ENCODE data around the gene SPDYE5.
"Not testable (repeated sequence)": the region's sequence is repeated elsewhere in the genome, so short reads cannot be mapped to it uniquely, and the experiment has no call there.

Gene SPDYE5

DNA sequence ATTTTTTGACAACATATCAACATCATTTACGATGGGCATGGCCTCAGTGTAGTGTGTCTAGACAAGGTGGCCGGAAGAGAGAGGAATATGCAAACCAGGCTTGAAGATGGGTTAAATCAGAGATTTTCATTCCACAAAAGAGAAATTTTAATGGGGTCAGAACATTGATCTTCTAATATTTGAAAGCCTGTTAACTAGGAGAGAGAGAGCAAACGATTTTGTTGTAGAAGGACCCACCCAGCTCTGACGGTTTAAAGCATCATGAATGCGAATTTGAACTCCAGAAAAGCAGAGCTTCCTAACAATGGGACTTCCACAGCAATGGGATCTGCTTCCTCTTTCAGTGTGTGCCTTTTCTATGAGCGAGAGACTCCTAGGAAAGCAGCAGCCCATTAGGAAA lies at the start of gene SPDYE5:
SPDYE5 (plus strand) TSS at position 301 of the 400 bp plus-strand sequence. CDS start 1,728 bp downstream, outside the sequence.
- not testable (repeated sequence) for DNase-seq

DNA sequence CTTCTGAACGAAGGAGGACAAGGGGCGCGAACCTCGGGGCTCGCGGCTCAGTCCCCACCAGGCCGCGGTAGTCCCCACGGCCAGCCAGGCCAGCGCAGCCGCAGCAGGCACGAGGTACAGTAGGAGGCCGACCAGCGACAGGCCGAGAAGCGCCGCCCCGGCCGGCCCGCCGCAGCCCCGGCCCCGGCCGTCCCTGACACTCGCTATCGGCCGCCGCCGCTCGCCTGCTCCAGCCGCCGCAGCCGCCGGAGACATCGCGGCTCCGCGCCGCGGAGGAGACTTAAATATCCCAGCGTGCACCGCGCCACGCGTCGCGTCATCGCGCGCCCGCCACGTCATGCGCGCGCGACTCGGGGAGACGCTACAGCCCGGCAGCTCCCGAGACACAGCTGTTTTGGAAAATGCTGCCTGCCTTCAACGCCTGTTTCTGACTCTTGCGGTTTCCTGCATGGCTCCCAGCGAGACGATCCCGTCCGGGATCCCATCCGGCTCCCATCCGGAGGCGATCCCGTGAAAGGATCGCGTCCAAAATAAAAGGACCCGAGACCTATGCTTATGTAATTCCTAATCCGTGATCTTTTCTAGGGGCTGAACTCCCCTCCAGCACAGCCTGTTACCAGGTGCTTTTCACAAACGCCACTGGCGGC lies 49.5 kb upstream of the SPDYE5 start:
- DNase-seq: peak; percentile 29 to 52

DNA sequence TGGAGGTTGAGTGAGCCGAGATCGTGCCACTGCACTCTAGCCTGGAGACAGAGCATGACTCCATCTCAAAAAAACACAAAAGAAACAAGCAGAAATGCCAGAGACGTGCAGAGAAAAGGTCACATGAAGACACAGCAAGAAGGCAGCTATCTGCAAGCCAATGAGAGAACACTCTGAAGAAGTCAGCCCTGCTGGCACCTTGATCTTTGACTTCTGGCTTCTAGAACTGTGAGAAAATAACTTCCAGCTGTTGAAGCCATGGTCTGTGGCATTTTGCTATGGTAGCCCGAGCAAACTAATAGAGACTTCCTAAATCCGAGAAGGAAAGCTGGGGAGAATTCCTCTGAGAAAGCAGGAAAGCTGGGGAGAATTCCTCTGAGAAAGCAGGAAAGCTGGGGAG lies 42.2 kb upstream of the SPDYE5 start:
- DNase-seq: not testable (repeated sequence)

- peak in 1 of 2 donors; percentile 31 for DNase-seq
These were observed 39.6 kb upstream of the SPDYE5 start for GRCh38 chr7:75452494-75452955.

DNA sequence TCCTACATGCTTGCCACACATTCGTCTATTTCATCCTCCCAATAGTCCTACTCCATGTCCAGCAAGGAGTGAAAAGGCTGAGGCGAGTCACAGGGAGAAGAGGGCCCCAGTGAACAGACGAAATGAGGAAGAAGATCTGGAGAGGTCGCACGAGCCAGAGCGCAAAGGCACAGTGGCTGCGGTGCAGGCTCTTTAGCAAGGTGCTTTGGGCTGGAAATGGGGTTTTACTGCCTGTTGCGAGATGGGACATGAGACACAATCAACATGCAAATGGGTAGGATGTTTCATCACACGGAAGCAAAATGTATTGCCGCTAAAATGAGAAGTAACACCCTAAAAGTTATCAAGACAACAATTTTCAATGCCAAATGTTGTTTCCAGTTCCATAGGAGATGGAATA lies 35.7 kb upstream of the SPDYE5 start:
- peak in 1 of 2 donors; percentile 28 for DNase-seq

- not testable (repeated sequence) for DNase-seq
These were observed 34.1 kb upstream of the SPDYE5 start for GRCh38 chr7:75458034-75458433.

DNA sequence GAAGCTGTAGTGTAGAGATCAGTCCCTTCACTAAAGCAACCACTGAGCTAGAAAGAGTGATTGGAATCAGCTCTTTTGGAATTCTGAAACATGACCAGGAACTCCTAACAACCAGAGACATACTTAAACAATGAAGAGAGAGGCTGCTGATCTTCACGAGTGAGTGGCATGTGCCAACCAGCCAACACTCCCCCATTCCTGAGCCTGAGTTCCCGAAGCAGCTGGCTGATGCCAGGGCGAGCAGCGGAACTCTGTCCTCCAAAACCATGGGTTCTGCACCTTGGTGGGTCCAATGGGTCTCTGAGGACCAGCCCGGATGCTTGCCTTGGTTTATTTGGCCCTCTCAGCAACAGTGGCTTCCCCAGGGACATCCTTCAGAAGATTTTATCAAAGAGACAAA lies 31.6 kb upstream of the SPDYE5 start:
- not testable (repeated sequence) for DNase-seq

DNA sequence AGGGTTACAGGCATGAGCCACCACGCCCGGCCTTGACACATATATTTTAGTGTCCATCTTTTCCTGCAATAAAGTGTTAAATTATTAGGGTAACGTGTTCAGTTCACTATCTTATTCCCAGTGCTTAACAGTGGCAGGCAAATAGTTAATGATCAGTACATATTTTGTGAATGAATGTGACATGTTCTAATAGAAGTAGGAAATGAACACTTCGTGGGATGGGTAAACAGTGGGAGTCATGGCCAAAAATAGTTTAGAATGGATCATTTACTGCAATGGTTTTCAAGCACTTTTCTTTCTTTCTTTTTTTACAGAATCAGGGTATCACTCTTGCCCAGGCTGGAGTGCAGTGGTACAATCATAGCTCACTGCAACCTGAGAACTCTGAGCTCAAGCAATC lies 22.0 kb upstream of the SPDYE5 start:
- not testable (repeated sequence) for DNase-seq

DNA sequence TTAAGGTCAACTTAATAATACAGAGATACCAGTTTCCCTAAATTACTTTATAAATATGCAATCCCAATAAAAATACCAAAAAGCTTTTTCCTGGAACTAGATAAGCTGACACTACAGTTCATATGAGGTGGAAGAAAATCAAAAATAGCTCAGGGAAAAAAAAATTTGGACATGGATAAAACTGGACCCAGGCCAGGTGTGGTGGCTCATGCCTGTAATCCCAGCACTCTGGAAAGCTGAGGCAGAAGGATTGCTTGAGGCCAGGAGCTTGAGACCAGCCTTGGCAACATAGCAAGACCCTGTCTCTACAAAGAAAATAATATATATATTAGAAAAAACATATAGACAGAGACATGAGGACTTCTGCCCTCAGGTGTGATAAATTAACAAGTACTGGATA lies 14.7 kb upstream of the SPDYE5 start:
- DNase-seq: not testable (repeated sequence)

DNA sequence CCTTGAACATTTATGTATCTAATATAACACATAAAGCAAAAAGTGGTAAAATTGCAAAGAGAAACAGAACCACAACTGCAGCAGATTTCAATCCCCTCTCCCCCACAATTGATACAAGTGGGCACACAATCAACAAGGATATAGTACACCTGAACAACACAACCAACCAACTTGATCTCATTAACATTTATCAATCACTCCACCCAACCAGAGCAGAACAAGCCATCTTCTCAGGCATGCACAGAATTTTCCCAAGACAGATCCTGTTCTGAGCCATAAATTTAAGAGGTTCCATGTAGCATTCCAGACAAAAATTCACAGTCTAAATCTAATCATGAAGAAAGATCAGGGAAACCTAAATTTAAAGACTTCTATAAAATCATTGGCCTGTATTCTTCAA lies 11.8 kb upstream of the SPDYE5 start:
- not testable (repeated sequence) for DNase-seq

DNA sequence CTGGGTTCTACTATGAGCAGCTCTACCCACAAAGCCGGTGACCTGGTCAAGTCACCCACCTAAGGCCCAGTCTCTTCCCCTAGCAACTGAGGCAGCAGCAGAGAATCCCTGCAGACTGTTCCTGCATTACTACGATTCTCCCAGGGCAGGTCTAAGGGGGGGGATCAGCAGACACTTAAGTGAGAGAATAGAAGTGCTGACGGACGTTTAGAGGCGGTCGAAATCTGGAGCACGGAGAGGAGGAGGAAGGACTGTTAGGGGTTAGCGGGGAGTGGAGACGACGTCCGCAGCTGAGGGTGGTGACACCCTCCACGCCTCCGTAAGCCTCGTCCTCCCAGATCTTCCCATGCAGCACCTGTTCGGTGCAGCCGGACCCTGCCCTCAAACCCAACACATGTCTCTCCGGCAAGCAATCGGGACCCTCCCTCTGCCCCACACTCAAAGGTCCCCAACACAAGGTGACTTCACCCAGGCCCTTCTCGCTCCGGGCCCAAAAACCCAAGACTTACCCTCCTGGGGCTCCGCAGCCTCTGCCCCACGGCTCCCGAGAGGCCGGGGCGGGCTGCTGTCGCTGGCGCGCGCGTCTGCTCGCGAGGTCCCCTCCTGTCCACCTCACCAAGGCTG lies 6.7 kb upstream of the SPDYE5 start:
- peak in 1 of 2 donors; percentile 6 for DNase-seq

DNA sequence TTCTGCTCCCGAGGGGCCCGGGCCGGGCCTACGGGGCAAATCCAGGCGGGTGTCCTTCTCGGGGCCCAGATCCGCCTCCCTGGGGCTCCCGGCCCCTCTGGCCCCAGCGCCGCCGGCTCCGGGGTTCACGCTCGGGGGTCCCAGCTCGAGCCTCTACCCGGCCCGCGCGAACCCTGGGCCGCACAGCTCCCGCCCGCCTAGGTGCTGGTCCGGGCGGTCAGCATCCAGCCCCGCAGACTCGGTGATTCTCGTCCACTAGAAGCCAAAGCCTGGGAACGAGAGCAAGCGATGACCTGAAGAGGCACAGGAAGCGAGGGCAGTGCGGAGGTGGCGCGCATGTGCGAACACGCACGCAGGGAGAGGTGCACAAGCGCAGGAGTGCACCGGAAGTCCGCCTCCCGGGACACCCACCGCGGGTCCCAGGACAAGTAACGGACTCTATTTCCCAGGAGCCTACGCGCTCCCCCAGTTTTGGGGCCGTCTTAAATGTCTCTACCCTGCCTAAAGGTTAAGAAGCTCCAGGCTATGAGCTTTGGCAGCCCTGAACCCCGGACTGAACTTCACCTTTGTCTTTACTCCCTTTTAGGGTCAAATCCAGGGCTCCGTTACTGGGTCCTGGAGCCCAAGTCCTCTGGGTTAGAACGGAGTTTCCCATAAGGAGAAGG lies 6.0 kb upstream of the SPDYE5 start, which contains the start of gene POM121C:
POM121C (minus strand) TSS at position 321 of the 665 bp plus-strand sequence. CDS start 44,803 bp downstream, outside the sequence.
- DNase-seq: peak; percentile 88 to 89

DNA sequence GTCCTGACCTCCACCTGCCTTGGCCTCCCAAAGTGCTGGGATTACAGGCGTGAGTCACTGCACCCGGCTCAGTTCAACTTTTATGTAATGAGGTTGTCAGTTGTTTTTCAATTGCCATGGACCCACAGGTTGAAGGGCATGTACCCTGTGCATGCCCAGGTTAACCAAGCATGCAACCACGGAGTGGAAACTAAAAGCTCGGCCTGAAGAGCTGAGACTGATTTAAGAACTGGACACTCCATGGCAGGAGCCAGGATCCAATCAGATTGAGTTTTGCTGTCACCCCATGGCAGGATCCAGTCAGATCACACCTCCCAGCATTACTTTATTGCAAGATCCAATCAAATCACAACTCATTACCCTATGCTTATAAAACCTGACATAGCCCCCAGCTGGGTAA lies 16.9 kb downstream of the SPDYE5 start:
- DNase-seq: not testable (repeated sequence)

DNA sequence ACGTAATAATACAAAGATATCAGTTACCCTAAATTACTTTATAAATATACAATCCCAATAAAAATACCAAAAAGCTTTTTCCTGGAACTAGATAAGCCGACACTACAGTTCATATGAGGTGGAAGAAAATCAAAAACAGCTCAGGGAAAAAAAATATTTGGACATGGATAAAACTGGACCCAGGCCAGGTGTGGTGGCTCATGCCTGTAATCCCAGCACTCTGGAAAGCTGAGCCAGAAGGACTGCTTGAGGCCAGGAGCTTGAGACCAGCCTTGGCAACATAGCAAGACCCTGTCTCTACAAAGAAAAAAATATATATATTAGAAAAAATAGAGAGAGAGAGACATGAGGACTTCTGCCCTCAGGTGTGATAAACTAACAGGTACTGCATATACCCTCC lies 26.7 kb downstream of the SPDYE5 start:
- not testable (repeated sequence) for DNase-seq

- not testable (repeated sequence) for DNase-seq
These were observed 29.6 kb downstream of the SPDYE5 start for GRCh38 chr7:75521727-75522126.

DNA sequence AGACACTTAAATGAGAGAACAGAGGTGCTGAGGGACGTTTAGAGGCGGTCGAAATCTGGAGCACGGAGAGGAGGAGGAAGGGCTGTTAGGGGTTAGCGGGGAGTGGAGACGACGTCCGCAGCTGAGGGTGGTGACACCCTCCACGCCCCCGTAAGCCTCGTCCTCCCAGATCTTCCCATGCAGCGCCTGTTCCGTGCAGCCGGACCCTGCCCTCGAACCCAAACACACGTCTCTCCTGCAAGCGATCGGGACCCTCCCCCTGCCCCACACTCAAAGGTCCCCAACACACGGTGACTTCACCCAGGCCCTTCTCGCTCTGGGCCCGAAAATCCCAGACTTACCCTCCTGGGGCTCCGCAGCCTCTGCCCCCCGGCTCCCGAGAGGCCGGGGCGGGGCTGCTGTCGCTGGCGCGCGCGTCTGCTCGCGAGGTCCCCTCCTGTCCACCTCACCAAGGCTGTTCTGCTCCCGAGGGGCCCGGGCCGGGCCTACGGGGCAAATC lies 35.2 kb downstream of the SPDYE5 start:
- DNase-seq: not testable (repeated sequence)

GRCh38 chr7:75531359-75531821 lies 39.3 kb downstream of the SPDYE5 start:
- DNase-seq: no peak

DNA sequence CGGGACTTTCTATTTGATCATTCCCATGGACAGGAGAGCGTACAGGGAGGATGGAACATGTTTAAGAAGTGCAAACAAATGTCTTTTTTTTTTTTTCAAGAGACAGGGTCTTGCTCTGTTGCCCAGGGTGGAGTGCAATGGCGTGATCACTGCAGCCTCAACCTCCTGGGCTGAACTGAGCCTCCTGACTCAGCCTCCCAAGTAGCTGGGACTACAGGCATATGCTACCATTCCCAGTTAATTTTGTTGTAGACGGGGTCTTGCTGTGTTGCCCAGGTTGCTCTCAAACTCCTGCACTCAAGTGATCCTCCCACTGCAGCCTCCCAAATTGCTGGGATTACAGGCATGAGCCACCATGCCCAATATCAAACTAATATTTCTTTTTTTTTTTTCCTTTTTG lies 40.5 kb downstream of the SPDYE5 start:
- no peak for DNase-seq

GRCh38 chr7:75533926-75534325 lies 41.8 kb downstream of the SPDYE5 start:
- no peak for DNase-seq

GRCh38 chr7:75534727-75535307 lies 42.7 kb downstream of the SPDYE5 start:
- peak in 1 of 2 donors; percentile 3 for DNase-seq

DNA sequence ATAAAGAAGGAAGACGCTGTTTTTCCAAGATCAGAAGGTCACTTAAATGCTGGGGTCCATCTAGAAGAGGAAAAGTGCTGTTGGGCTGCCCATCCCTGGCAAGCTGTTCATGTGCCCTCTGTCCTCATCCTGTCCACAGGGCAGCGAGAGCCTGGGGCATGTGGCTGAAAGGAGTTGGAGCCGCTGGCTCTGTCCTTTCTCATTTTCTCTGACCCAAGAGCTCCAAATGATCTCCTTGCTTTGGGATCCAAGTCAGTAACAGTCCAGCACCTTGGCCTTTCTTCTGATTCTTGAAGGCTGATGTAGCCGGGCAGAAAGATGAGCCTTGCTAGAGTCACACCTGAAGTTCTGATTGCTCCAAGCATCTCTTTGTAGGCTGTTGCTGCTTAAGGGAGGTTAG lies 44.4 kb downstream of the SPDYE5 start:
- no peak for DNase-seq

GRCh38 chr7:75536940-75537538 lies 44.9 kb downstream of the SPDYE5 start:
- DNase-seq: no peak

- DNase-seq: no peak
These were observed 45.6 kb downstream of the SPDYE5 start for GRCh38 chr7:75537731-75538130.

All from CD4-positive, alpha-beta T cell treated with Interleukin-4 for 1 hour (primary cell).